ENCODE measurements around the gene BRD2.

DNA sequence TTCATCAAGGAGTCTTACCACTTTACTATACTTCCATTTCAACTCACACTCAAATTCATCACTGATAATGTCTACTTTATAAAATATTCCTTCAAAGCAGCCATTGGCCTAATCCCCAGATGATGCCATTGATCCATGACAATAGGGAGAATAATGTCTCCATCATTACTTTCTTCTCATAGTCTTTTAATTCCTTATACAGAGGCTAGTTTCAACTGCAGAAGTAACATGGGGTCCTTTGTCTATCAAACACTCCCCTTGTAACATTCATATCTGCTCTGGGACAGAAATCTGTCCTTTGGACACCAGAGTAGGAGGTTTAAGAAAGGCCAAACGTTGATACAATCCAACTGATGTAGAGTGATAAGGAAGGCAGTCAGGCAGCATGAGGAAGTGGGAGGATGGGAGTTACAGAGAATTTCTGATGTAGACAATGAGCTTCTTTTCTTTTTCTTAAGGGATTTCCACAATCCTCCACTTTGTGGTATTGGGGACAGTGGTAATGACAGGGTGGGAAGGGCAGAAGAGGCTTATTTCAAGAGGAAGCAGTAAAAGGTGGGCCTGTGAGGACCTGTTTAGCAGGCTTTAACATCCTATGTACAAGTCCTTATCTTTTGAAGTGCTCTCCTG is 59.9 kb downstream of the BRD2 start:
- TF ChIP-seq, protein P1, sequence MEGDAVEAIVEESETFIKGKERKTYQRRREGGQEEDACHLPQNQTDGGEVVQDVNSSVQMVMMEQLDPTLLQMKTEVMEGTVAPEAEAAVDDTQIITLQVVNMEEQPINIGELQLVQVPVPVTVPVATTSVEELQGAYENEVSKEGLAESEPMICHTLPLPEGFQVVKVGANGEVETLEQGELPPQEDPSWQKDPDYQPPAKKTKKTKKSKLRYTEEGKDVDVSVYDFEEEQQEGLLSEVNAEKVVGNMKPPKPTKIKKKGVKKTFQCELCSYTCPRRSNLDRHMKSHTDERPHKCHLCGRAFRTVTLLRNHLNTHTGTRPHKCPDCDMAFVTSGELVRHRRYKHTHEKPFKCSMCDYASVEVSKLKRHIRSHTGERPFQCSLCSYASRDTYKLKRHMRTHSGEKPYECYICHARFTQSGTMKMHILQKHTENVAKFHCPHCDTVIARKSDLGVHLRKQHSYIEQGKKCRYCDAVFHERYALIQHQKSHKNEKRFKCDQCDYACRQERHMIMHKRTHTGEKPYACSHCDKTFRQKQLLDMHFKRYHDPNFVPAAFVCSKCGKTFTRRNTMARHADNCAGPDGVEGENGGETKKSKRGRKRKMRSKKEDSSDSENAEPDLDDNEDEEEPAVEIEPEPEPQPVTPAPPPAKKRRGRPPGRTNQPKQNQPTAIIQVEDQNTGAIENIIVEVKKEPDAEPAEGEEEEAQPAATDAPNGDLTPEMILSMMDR (IDR thresholded peaks at IDR 0.05), result no peak
- no peak for TF ChIP-seq POLR2A (IDR thresholded peaks at IDR 0.05)
